Hematopoietic multipotent progenitor cell treated with erythropoietin and hydrocortisone succinate and interleukin-3 and kit ligand, for 8 days (in vitro differentiated cells): ENCODE measurements around the gene EIF4A3.
A peak's percentile ranks its signal among the peaks of the same experiment; 100 is the strongest.

Experiments
- DNase-seq: peaks from one replicate; pipeline ENCODE4 v3.0.0-alpha.2; 2015

The EIF4A3 gene

GRCh38 chr17:80147035-80147822, at the start of gene EIF4A3:
EIF4A3 (minus strand) TSS chr17:80147128; CDS start chr17:80146961, 167 bp downstream.
- DNase-seq, result peak; percentile 99

- DNase-seq, result no peak
Observed at GRCh38 chr17:80196652-80197051, 49.7 kb upstream of the EIF4A3 start.

GRCh38 chr17:80195671-80196529, 49.0 kb upstream of the EIF4A3 start:
- peak; percentile 36 for DNase-seq

GRCh38 chr17:80195141-80195540, 48.2 kb upstream of the EIF4A3 start:
- DNase-seq, result no peak

GRCh38 chr17:80191865-80192661, 45.1 kb upstream of the EIF4A3 start:
- DNase-seq, result no peak

GRCh38 chr17:80191192-80191591, 44.3 kb upstream of the EIF4A3 start:
- DNase-seq, result no peak

- DNase-seq, result no peak
Observed at GRCh38 chr17:80190716-80191115, 43.8 kb upstream of the EIF4A3 start.

- DNase-seq, result no peak
Observed at GRCh38 chr17:80189611-80190010, 42.7 kb upstream of the EIF4A3 start.

- DNase-seq, result no peak
Observed at GRCh38 chr17:80187515-80187941, 40.6 kb upstream of the EIF4A3 start.

- no peak for DNase-seq
Observed at GRCh38 chr17:80187090-80187489, 40.2 kb upstream of the EIF4A3 start.

GRCh38 chr17:80185968-80186367, 39.0 kb upstream of the EIF4A3 start:
- DNase-seq, result no peak

GRCh38 chr17:80184423-80184714, 37.4 kb upstream of the EIF4A3 start:
- DNase-seq, result no peak

GRCh38 chr17:80183581-80184422, 36.9 kb upstream of the EIF4A3 start:
- DNase-seq, result no peak

GRCh38 chr17:80182845-80183223, 35.9 kb upstream of the EIF4A3 start:
- no peak for DNase-seq

- no peak for DNase-seq
Observed at GRCh38 chr17:80182118-80182844, 35.4 kb upstream of the EIF4A3 start.

- no peak for DNase-seq
Observed at GRCh38 chr17:80181431-80181830, 34.5 kb upstream of the EIF4A3 start.

- DNase-seq, result no peak
Observed at GRCh38 chr17:80180192-80180591, 33.3 kb upstream of the EIF4A3 start.

GRCh38 chr17:80177986-80178595, 31.2 kb upstream of the EIF4A3 start:
- no peak for DNase-seq

- DNase-seq, result no peak
Observed at GRCh38 chr17:80176757-80177156, 29.8 kb upstream of the EIF4A3 start.

- DNase-seq, result no peak
Observed at GRCh38 chr17:80173916-80174315, 27.0 kb upstream of the EIF4A3 start.

- DNase-seq, result no peak
Observed at GRCh38 chr17:80173126-80173525, 26.2 kb upstream of the EIF4A3 start.
